Stimulated activated naive B cell treated with anti-CD40 and anti-IgM and Interleukin-4, amounts not matched to agents 10 μg/mL and 1 μg/mL and 100 μg/mL, for 72 hours (primary cell): ENCODE results near the gene GPR146.
"Not testable (repeated sequence)": the region's sequence is repeated elsewhere in the genome, so short reads cannot be mapped to it uniquely, and the experiment has no call there.

Source experiments
- ATAC-seq, 2 donors: fragments of 150-1000 bp; cut with Tn5 transposase; replicated peaks; 2 replicates each; pipeline ENCODE4 v1.10.0; 2021; ENCODE audit warnings: moderate library complexity in 1 of 2
- DNase-seq: peaks from one replicate; pipeline ENCODE4 v3.0.0; 2021
- H3K27ac Mint-ChIP-seq: one replicate; pipeline ENCODE4 v1.8.0; 2022; ENCODE audit warnings: mild to moderate bottlenecking, mixed read lengths
- H3K27me3 Mint-ChIP-seq, 2 donors: one replicate each; pipeline ENCODE4 v1.8.0; 2022; ENCODE audit warnings: mixed read lengths in 2 of 2
- H3K36me3 Mint-ChIP-seq, 2 donors: one replicate each; pipeline ENCODE4 v1.8.0; 2022; ENCODE audit warnings: mixed read lengths in 2 of 2, mild to moderate bottlenecking in 1 of 2
- H3K4me1 Mint-ChIP-seq, 2 donors: one replicate each; pipeline ENCODE4 v1.8.0; 2022; ENCODE audit warnings: mixed read lengths in 2 of 2, mild to moderate bottlenecking in 1 of 2
- H3K4me3 Mint-ChIP-seq, 2 donors: one replicate each; pipeline ENCODE4 v1.8.0; 2022; ENCODE audit warnings: mild to moderate bottlenecking in 2 of 2, mixed read lengths in 2 of 2, moderate library complexity in 1 of 2
- H3K9me3 Mint-ChIP-seq, 2 donors: one replicate each; pipeline ENCODE4 v1.8.0; 2022; ENCODE audit warnings: mixed read lengths in 2 of 2, mild to moderate bottlenecking in 1 of 2

GPR146 gene

GRCh38 chr7:1036164-1036928 lies 8.0 kb upstream of the GPR146 start:
- H3K4me1 Mint-ChIP-seq, ATAC-seq, H3K4me3 Mint-ChIP-seq, H3K9me3 Mint-ChIP-seq, DNase-seq, H3K27ac Mint-ChIP-seq, H3K27me3 Mint-ChIP-seq: not testable (repeated sequence)
- H3K36me3 Mint-ChIP-seq = peaks cover 2 to 16% of the 10 kb centered on the region in 2 donors

- not testable (repeated sequence) for DNase-seq, H3K9me3 Mint-ChIP-seq, H3K36me3 Mint-ChIP-seq, H3K4me3 Mint-ChIP-seq, H3K27ac Mint-ChIP-seq, H3K27me3 Mint-ChIP-seq, ATAC-seq
- peaks cover 9 to 16% of the 10 kb centered on the region in 2 donors for H3K4me1 Mint-ChIP-seq
These were observed 4.1 kb upstream of the GPR146 start for GRCh38 chr7:1040233-1040632.

GRCh38 chr7:1040790-1041189 lies 3.6 kb upstream of the GPR146 start:
- Mint-ChIP-seq H3K9me3 (no peaks in the 10 kb centered on the region), H3K4me3 (no peak overlapping the region), H3K27ac (no peak overlapping the region), H3K4me1 (peaks cover 13 to 22% of the 10 kb centered on the region in 2 donors), H3K36me3 (peaks cover 0 to 2% of the 10 kb centered on the region in 2 donors), H3K27me3 (no peaks in the 10 kb centered on the region)
- DNase-seq (no peak), ATAC-seq (no peak)

GRCh38 chr7:1041551-1042491 lies 2.5 kb upstream of the GPR146 start:
- Mint-ChIP-seq H3K36me3 (no peaks in the 10 kb centered on the region), H3K4me1 (peaks cover 15 to 26% of the 10 kb centered on the region in 2 donors), H3K4me3 (no peak overlapping the region), H3K9me3 (no peaks in the 10 kb centered on the region), H3K27me3 (no peaks in the 10 kb centered on the region), H3K27ac (no peak overlapping the region)
- no peak for DNase-seq
- no peak for ATAC-seq

GRCh38 chr7:1042492-1042833 lies 1.9 kb upstream of the GPR146 start:
- DNase-seq (no peak), ATAC-seq (no peak)
- Mint-ChIP-seq H3K4me3 (no peak overlapping the region), H3K27ac (no peak overlapping the region), H3K9me3 (no peaks in the 10 kb centered on the region), H3K36me3 (no peaks in the 10 kb centered on the region), H3K4me1 (peaks cover 15 to 26% of the 10 kb centered on the region in 2 donors), H3K27me3 (no peaks in the 10 kb centered on the region)

GRCh38 chr7:1043552-1044188 lies 676 bp upstream of the GPR146 start:
- peak overlapping the region; percentile 56 for H3K27ac Mint-ChIP-seq
- ATAC-seq = no peak
- DNase-seq = no peak
- H3K9me3 Mint-ChIP-seq = no peaks in the 10 kb centered on the region
- no peaks in the 10 kb centered on the region for H3K36me3 Mint-ChIP-seq
- peaks cover 21 to 36% of the 10 kb centered on the region in 2 donors for H3K4me1 Mint-ChIP-seq
- H3K27me3 Mint-ChIP-seq = peaks cover 0 to 4% of the 10 kb centered on the region in 2 donors
- H3K4me3 Mint-ChIP-seq = peak overlapping the region; percentile 70 to 81

GRCh38 chr7:1045069-1046063 lies 1.0 kb downstream of the GPR146 start:
- Mint-ChIP-seq H3K27me3 (peaks cover 8 to 14% of the 10 kb centered on the region in 2 donors), H3K4me3 (peak overlapping the region; percentile 83 to 84), H3K9me3 (no peaks in the 10 kb centered on the region), H3K27ac (peak overlapping the region; percentile 70), H3K4me1 (peaks cover 34 to 52% of the 10 kb centered on the region in 2 donors), H3K36me3 (peaks cover 4 to 5% of the 10 kb centered on the region in 2 donors)
- no peak for ATAC-seq
- no peak for DNase-seq

GRCh38 chr7:1046722-1047679 lies 2.7 kb downstream of the GPR146 start:
- H3K9me3 Mint-ChIP-seq = no peaks in the 10 kb centered on the region
- no peak for DNase-seq
- H3K4me3 Mint-ChIP-seq = no peak overlapping the region
- H3K36me3 Mint-ChIP-seq = peaks cover 6 to 11% of the 10 kb centered on the region in 2 donors
- peaks cover 16 to 30% of the 10 kb centered on the region in 2 donors for H3K27me3 Mint-ChIP-seq
- peaks cover 34 to 54% of the 10 kb centered on the region in 2 donors for H3K4me1 Mint-ChIP-seq
- H3K27ac Mint-ChIP-seq = no peak overlapping the region
- no peak for ATAC-seq

- Mint-ChIP-seq H3K4me1 (peaks cover 34 to 52% of the 10 kb centered on the region in 2 donors), H3K27me3 (peaks cover 21 to 42% of the 10 kb centered on the region in 2 donors), H3K36me3 (peaks cover 9 to 15% of the 10 kb centered on the region in 2 donors), H3K9me3 (no peaks in the 10 kb centered on the region), H3K27ac (peak overlapping the region; percentile 37), H3K4me3 (peak overlapping the region; percentile 19 to 53)
- peak; percentile 48 to 58 for ATAC-seq
- no peak for DNase-seq
These were observed 4.8 kb downstream of the GPR146 start for GRCh38 chr7:1049006-1049741.

- H3K4me3 Mint-ChIP-seq = peak overlapping the region in 1 of 2 donors; percentile 52
- H3K27ac Mint-ChIP-seq = peak overlapping the region; percentile 67
- peaks cover 27 to 48% of the 10 kb centered on the region in 2 donors for H3K27me3 Mint-ChIP-seq
- peaks cover 11 to 22% of the 10 kb centered on the region in 2 donors for H3K36me3 Mint-ChIP-seq
- ATAC-seq (peak; percentile 41 to 55), DNase-seq (no peak)
- H3K9me3 Mint-ChIP-seq = no peaks in the 10 kb centered on the region
- peaks cover 36 to 56% of the 10 kb centered on the region in 2 donors for H3K4me1 Mint-ChIP-seq
These were observed 5.5 kb downstream of the GPR146 start for GRCh38 chr7:1049801-1050200.

- DNase-seq = no peak
- H3K27me3 Mint-ChIP-seq = peaks cover 33 to 54% of the 10 kb centered on the region in 2 donors
- H3K9me3 Mint-ChIP-seq = no peaks in the 10 kb centered on the region
- peak overlapping the region; percentile 67 for H3K27ac Mint-ChIP-seq
- H3K4me1 Mint-ChIP-seq = peaks cover 37 to 56% of the 10 kb centered on the region in 2 donors
- ATAC-seq = no peak
- H3K36me3 Mint-ChIP-seq = peaks cover 16 to 27% of the 10 kb centered on the region in 2 donors
- H3K4me3 Mint-ChIP-seq = no peak overlapping the region
These were observed 6.0 kb downstream of the GPR146 start for GRCh38 chr7:1050254-1050906.
